Activated T-cell treated with anti-CD3 and anti-CD28 coated beads, Interleukin-2, amount 50 U/mL, for 4 hours (primary cell): ENCODE results near the gene RPS2. TPM values are rescaled to one million over a fixed set of nuclear protein-coding genes. Genes with fewer than 3 reads are reported as not detected.

ENCODE experiments used
- ATAC-seq, 2 donors: fragments of 200-7000 bp; cut with Tn5 transposase; one replicate each; pipeline ENCODE4 v1.10.0; 2021
- DNase-seq: peaks from one replicate; pipeline ENCODE4 v3.0.0-alpha.2; 2020
- H3K27me3 Mint-ChIP-seq: one replicate; pipeline ENCODE4 v1.8.0; 2021; ENCODE audit warnings: low read depth, mixed read lengths
- H3K36me3 Mint-ChIP-seq: one replicate; pipeline ENCODE4 v1.8.0; 2022; ENCODE audit warnings: mixed read lengths; ENCODE audit not compliant: insufficient read depth
- H3K4me1 Mint-ChIP-seq: one replicate; pipeline ENCODE4 v1.8.0; 2021; ENCODE audit warnings: low read depth, mixed read lengths
- H3K4me3 Mint-ChIP-seq: one replicate; pipeline ENCODE4 v1.8.0; 2021; ENCODE audit warnings: mild to moderate bottlenecking, moderate library complexity, mixed read lengths
- H3K9me3 Mint-ChIP-seq: one replicate; pipeline ENCODE4 v1.8.0; 2021; ENCODE audit warnings: mixed read lengths
- total RNA-seq, 3 donors: library from RNA; stranded (reverse); gene quantifications; one replicate each; pipeline ENCODE4 v1.2.1, GENCODE V29; 2021

Gene RPS2
- total RNA-seq, 3 donors from 2014 or later, result 5,588 to 5,699 (median 5,621) TPM

GRCh38 chr16:2003231-2003826 is 38.7 kb upstream of the RPS2 start:
- no peak for DNase-seq
- peaks cover 13% of the 10 kb centered on the region for H3K36me3 Mint-ChIP-seq
- no peak overlapping the region for H3K4me3 Mint-ChIP-seq
- no peak for ATAC-seq
- peaks cover 25% of the 10 kb centered on the region for H3K4me1 Mint-ChIP-seq
- H3K9me3 Mint-ChIP-seq, result no peaks in the 10 kb centered on the region
- H3K27me3 Mint-ChIP-seq, result no peaks in the 10 kb centered on the region

DNA sequence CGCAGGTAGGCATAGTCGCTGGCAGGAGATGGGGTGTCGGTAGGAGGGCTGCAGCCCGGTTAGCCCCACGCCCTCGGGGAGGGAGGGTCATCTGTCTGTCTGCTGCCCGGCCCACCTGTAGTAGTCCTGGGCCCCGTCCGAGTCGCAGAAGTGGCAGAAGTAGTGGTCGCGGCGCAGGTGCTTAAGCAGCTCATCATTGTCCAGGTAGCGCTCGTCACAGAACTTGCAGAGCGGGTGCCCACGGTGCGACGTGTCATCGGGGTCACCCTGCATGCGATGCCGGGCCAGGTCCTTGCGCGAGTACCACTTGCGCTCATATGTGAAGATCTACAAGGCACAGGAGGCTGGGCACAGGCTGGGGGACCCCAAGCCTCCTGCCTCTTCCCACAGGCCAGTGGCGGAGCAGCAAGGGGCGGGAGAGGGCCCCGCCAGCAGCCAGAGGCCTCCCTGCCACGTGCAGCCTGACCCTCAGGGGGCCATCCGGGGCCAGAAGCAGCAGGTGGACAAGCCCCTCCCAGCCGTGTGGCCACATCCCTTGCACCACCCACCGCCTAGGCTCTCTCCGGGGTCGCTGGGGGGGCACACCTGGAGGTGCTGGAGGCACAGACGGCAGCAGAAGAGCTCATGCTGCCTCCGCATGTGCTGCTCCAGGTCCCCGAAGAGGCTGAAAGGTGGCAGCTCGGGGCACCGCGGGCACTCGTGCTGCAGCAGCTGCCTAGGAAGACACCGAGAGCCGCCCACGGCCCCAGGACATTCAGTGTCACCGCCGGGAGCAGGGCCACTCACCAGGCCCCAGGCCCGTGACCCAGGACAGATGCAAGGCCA is 38.0 kb upstream of the RPS2 start:
- no peak for DNase-seq
- Mint-ChIP-seq H3K9me3 (no peaks in the 10 kb centered on the region), H3K27me3 (no peaks in the 10 kb centered on the region), H3K36me3 (peaks cover 11% of the 10 kb centered on the region), H3K4me1 (peaks cover 18% of the 10 kb centered on the region), H3K4me3 (no peak overlapping the region)
- ATAC-seq, result no peak

- DNase-seq, result no peak
- H3K4me3 Mint-ChIP-seq, result no peak overlapping the region
- no peaks in the 10 kb centered on the region for H3K27me3 Mint-ChIP-seq
- no peak for ATAC-seq
- H3K9me3 Mint-ChIP-seq, result no peaks in the 10 kb centered on the region
- H3K36me3 Mint-ChIP-seq, result peaks cover 11% of the 10 kb centered on the region
- peaks cover 9% of the 10 kb centered on the region for H3K4me1 Mint-ChIP-seq
Observed at GRCh38 chr16:2001456-2002355, 37.1 kb upstream of the RPS2 start.

DNA sequence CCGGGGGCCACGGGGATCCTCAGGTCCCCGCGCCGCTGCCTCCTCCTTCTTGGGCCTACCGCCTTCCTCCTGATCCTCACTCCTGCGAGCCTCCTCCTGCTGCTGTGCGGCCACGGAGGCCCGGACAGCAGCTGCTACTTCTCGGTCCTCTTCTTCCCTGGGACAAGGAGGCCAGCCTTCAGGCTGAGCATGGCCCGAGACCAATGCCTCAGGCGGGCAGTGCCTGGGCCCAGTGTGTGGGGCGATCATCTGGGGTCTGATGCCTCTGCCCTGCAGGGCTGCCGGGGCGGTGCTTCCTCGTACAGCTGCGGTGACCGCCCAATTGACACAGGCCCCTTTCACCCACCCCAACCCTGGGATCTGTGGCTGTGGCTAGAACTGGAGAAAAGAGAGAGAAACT is 36.4 kb upstream of the RPS2 start:
- Mint-ChIP-seq H3K36me3 (peaks cover 10% of the 10 kb centered on the region), H3K27me3 (no peaks in the 10 kb centered on the region), H3K9me3 (no peaks in the 10 kb centered on the region), H3K4me1 (peaks cover 6% of the 10 kb centered on the region), H3K4me3 (no peak overlapping the region)
- ATAC-seq, result no peak
- no peak for DNase-seq

- Mint-ChIP-seq H3K27me3 (no peaks in the 10 kb centered on the region), H3K9me3 (no peaks in the 10 kb centered on the region), H3K36me3 (peaks cover 9% of the 10 kb centered on the region), H3K4me1 (peaks cover 4% of the 10 kb centered on the region), H3K4me3 (no peak overlapping the region)
- ATAC-seq, result no peak
- DNase-seq, result no peak
Observed at GRCh38 chr16:1999866-2000514, 35.4 kb upstream of the RPS2 start.

GRCh38 chr16:1998852-1999801 is 34.5 kb upstream of the RPS2 start:
- Mint-ChIP-seq H3K27me3 (no peaks in the 10 kb centered on the region), H3K4me1 (peaks cover 3% of the 10 kb centered on the region)
- no peak for DNase-seq

DNA sequence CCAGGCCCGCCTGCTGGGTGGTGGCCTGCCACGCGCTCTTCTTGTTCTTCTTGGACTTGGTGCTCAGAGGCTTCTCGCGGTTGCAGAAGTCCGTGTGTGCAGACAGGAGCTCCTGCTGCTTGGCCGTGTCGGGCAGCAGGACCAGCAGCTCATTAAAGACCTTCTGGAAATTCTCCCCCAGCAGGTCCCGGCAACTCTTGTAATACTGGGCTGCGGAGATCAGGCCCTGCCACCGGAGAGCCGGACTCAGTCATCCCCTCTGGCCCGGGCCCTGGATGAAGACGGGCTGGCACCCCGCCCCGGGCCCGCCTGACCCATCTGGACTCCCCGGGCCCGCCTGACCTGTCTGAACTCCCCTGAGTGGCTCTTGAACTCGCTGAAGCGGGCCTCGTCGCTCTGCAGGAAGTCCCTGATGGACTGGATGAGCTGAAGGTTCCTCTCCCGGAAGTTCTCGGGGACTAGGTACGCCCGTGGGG is 33.8 kb upstream of the RPS2 start:
- H3K27me3 Mint-ChIP-seq, result no peaks in the 10 kb centered on the region
- DNase-seq (no peak), ATAC-seq (no peak)
- H3K9me3 Mint-ChIP-seq, result no peaks in the 10 kb centered on the region
- peaks cover 9% of the 10 kb centered on the region for H3K36me3 Mint-ChIP-seq
- H3K4me3 Mint-ChIP-seq, result no peak overlapping the region
- H3K4me1 Mint-ChIP-seq, result peaks cover 9% of the 10 kb centered on the region

More at GRCh38 chr16:1998852-1999801, 34.5 kb upstream of the RPS2 start:
- Mint-ChIP-seq H3K4me3 (no peak overlapping the region), H3K9me3 (no peaks in the 10 kb centered on the region), H3K36me3 (peaks cover 9% of the 10 kb centered on the region)
- no peak for ATAC-seq

DNA sequence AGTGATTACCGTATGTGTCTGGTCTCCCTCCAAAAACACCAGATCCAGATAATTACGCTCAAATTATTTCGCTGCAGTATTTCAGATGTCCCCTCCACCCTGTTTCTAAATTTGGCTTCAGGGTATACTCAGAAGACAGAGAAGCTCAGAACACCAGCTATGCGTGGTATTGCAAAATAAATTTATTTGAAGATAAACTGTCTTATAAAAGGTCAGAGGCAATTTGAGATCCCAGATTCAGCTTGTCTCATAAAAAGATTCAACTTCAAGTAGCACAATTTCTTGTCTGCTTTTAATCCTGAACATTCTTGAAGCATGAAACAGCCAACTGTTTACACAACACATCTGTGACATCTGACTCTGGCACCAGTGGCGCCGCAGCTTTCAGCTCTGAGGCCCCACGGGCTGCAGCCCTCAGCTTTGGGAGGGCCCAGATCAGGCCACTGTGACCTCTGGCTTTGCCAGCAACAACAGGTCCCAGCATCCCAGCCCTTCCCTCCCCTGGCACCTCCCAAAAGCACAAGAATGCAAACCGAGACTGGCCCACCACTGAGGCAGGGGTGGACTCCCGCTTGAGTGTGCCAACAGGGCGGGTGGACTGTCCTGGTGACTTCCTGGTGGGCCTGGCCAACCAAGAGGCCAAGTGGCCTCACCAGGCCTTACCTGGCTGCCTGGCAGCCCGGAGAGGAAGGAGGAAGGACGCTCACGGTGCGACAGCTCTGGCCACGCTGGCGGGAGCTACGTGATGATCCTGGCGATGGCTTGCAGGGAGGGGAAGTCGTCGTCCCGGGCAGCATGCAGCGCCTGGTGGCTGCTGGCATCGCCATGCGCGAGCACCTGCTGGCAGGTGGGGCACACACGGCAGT is 33.1 kb upstream of the RPS2 start:
- peaks cover 9% of the 10 kb centered on the region for H3K36me3 Mint-ChIP-seq
- DNase-seq, result no peak
- no peak for ATAC-seq
- no peak overlapping the region for H3K4me3 Mint-ChIP-seq
- peaks cover 10% of the 10 kb centered on the region for H3K4me1 Mint-ChIP-seq
- H3K9me3 Mint-ChIP-seq, result no peaks in the 10 kb centered on the region
- no peaks in the 10 kb centered on the region for H3K27me3 Mint-ChIP-seq

DNA sequence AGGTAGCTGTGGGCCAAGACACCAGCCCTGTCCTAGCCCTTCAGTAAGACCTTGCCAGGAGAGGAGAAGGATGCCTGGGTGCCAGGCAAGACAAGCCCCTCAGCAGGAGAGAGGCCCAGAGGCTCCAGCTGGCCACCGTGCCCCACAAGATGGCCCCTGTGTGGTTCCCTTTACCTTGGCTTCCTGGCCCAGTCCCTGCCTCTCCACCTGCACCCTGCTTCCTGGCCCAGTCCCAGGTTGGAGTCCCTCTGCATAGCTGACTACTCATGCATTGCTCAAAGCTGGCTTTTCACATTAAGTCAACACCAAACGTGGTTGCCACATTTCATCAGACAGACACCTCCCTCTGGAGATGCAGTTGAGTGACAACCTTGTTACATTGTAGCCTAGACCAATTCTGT is 29.1 kb upstream of the RPS2 start:
- no peaks in the 10 kb centered on the region for H3K9me3 Mint-ChIP-seq
- H3K36me3 Mint-ChIP-seq, result peaks cover 2% of the 10 kb centered on the region
- H3K4me3 Mint-ChIP-seq, result no peak overlapping the region
- ATAC-seq (no peak), DNase-seq (no peak)
- peaks cover 7% of the 10 kb centered on the region for H3K27me3 Mint-ChIP-seq
- H3K4me1 Mint-ChIP-seq, result peaks cover 23% of the 10 kb centered on the region

GRCh38 chr16:1992704-1993317 is 28.2 kb upstream of the RPS2 start:
- Mint-ChIP-seq H3K27me3 (peaks cover 11% of the 10 kb centered on the region), H3K4me3 (no peak overlapping the region), H3K9me3 (no peaks in the 10 kb centered on the region), H3K4me1 (peaks cover 23% of the 10 kb centered on the region), H3K36me3 (no peaks in the 10 kb centered on the region)
- DNase-seq (no peak), ATAC-seq (no peak)

DNA sequence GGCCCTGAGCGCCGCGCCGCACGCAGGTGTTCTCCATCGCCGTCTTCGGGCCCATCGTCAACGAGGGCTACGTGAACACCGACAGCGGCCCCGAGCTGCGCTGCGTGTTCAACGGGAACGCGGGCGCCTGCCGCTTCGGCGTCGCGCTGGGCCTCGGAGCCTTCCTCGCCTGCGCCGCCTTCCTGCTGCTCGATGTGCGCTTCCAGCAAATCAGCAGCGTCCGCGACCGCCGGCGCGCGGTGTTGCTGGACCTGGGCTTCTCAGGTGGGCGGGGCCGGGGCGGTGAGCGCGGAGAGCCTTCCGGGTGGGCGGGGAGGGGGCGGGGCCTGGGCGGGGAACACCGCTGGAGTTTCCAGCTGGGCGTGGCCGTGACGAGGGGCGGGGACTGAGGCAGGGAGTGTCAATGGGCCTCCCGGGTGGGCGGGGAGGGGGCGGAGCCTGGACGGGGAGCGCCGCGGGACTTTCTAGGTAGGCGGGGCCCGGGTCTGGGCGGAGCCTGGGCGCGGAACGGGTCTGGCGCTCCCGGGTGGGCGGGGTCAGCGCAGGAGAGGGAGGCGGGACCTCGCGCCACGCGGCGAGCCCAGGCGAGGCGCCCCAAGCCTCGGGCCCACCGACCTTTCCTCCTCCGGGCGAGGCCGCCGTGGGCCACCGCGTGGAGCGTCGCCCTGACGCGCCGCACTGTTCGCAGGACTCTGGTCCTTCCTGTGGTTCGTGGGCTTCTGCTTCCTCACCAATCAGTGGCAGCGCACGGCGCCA is 27.5 kb upstream of the RPS2 start:
- H3K9me3 Mint-ChIP-seq, result no peaks in the 10 kb centered on the region
- H3K36me3 Mint-ChIP-seq, result no peaks in the 10 kb centered on the region
- ATAC-seq, result peak; percentile 68 to 80

GRCh38 chr16:1991588-1991947 is 26.9 kb upstream of the RPS2 start:
- H3K36me3 Mint-ChIP-seq, result no peaks in the 10 kb centered on the region
- H3K4me3 Mint-ChIP-seq, result peak overlapping the region; percentile 70
- DNase-seq, result no peak
- ATAC-seq, result no peak
- peaks cover 11% of the 10 kb centered on the region for H3K27me3 Mint-ChIP-seq
- peaks cover 23% of the 10 kb centered on the region for H3K4me1 Mint-ChIP-seq
- no peaks in the 10 kb centered on the region for H3K9me3 Mint-ChIP-seq

More for the DNA sequence above, 27.5 kb upstream of the RPS2 start:
- peak; percentile 99 for DNase-seq
- Mint-ChIP-seq H3K27me3 (peaks cover 11% of the 10 kb centered on the region), H3K4me1 (peaks cover 23% of the 10 kb centered on the region), H3K4me3 (peak overlapping the region; percentile 70)
